Adrenal gland (tissue), 5 donors: Measurements from ENCODE around the gene TXNRD2.

Experiments
- POLR2A ChIP-seq, 2 donors: fragments of 450-650 bp; IDR thresholded peaks; one replicate each; pipeline ENCODE4 v1.6.1; 2017; ENCODE audit warnings: antibody characterized with exemption in 2 of 2, mild to moderate bottlenecking in 2 of 2, moderate library complexity in 1 of 2
- TF ChIP-seq, protein P1 (sequence below), 6 experiments: fragments of 450-650 bp in 4 of 6; fragments of 200-600 bp in 2 of 6; sonication (generic) in 1 of 6; IDR thresholded peaks; 1 replicate in 5 of 6; 2 replicates in 1 of 6; pipeline versions ENCODE4 v1.5.1 to v1.8.0; 2016 to 2021; ENCODE audit warnings: antibody characterized with exemption in 6 of 6, mild to moderate bottlenecking in 2 of 6, moderate library complexity in 1 of 6
- donor health status: DM: no; HTN: no; CAD: no.

DNA sequence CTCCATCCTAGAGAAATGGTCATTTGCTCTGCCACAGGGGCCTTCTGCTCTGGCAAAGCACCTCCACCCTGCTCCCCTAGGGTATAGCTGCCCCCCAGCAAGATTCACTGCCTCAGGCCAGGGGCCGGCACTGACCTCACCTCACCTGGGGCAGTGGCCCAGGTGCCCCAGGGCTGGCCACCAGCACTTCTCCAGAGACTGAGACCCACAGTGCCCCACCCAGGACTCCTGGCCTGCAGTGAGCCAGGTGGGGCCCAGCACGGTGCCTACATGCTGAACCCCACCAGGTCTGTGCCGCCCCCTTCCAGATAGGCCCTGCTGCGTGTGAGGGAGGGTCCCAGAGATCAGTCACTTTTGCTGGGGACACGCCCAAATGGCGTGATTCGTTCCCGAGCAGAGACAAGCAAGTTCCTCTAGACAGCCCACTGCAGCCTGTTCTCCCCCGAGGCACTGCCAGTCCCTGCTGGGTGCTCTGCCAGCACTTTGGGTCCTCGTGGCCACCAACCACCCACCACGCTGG lies 97.7 kb downstream of the TXNRD2 start:
- TF ChIP-seq, protein P1, sequence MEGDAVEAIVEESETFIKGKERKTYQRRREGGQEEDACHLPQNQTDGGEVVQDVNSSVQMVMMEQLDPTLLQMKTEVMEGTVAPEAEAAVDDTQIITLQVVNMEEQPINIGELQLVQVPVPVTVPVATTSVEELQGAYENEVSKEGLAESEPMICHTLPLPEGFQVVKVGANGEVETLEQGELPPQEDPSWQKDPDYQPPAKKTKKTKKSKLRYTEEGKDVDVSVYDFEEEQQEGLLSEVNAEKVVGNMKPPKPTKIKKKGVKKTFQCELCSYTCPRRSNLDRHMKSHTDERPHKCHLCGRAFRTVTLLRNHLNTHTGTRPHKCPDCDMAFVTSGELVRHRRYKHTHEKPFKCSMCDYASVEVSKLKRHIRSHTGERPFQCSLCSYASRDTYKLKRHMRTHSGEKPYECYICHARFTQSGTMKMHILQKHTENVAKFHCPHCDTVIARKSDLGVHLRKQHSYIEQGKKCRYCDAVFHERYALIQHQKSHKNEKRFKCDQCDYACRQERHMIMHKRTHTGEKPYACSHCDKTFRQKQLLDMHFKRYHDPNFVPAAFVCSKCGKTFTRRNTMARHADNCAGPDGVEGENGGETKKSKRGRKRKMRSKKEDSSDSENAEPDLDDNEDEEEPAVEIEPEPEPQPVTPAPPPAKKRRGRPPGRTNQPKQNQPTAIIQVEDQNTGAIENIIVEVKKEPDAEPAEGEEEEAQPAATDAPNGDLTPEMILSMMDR (IDR thresholded peaks at IDR 0.05), result no peak
- TF ChIP-seq POLR2A (IDR thresholded peaks at IDR 0.05), result no peak
